Suppressor macrophage (primary cell): Measurements from ENCODE around the gene COLEC12.

ENCODE experiments used
- DNase-seq, 4 experiments: peaks; one replicate each; pipeline ENCODE4 v3.0.0-alpha.2; 2020 to 2022

Gene COLEC12

DNA sequence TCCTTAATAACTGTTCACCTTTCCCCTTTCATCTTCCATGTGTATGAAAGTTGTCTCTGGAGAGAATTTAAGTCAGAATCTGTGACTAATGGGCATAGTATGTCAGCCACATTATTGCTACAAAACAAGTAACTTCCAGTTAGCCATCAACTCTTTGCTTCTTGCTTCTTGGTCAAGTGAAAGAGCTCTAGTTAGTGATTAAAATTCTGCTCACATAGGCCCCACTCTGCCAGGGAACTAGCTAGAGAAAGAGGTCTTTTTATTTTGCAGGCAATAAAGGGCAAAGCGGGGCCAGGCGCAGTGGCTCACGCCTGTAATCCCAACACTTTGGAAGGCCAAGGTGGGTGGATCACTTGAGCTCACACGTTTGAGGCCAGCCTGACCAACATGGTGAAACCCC is 64.6 kb downstream of the COLEC12 start:
- DNase-seq: no peak

DNA sequence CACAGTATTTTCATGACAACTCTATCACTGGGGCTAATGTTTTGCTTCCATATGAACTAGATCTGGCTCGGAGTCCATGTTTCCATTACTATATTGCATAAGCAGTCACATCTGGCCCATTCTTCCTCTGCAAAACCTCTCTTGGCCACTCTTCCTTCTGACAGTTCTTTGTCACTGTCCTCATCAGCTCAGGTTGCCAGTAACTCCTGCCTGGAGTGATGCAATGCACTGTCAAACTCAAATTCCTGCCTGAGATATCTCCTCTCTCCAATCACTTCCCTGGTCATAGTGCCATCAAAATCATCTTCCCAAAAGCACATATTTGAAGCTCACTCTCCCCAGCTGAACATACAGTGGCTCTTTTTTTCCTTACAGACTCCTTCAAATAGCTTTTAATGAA is 66.1 kb downstream of the COLEC12 start:
- DNase-seq: no peak

DNA sequence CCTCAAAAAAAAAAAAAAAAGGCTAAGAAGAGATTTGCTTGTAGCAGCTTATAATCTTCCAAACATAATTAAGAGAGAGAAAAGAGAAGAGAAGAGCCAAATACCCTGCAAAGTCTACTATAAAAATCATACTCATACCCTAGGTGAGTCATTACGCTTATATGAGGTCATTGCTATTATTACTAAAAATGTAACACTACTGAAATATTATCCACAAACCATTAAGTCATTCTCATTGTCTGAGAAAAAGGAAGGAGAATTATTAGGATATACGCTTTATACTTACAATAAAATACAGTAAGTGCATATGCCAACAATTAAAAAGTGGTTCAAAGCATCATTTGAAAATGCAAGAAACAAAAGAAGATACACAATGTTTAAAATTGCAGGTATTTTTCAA is 66.5 kb downstream of the COLEC12 start:
- DNase-seq: peak in 1 of 4 experiments; percentile 55

DNA sequence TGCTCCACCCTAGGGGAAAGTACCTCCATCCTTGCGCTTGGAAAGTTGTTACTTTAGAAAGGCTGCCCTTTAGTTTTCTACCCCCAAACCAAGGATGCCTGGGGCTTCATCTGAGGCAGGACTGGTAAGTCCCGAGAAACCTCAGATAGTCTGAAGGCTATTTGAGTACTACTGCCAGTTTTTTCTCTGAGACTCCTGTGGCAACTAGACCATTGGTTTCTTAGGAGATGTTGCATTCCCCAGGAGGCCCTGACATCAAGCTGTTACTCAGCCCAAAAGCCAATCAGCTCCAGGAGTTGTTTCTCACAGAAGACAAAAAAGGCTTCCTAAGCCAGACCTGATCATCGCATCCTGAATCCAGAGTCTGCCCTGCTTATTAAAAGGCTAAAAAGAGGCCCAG is 67.2 kb downstream of the COLEC12 start:
- no peak for DNase-seq

DNA sequence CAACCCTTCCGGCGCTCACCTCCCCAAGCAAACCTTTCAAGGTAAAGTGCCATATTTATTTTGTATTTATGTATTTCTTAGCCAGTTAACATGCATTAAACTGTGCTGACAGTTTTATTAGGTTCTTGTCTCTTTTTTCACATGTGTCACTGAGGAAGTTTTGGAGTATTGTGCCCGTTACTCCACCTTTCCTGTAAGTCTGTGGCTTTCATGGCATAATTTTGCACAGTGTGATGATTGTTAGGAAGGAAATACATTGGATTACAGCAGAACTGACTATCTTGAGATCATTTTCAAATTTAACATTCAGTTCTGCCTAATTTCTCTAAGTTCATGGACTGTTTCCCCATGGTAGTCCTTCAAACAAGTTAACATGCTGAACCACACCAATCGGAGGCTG is 67.7 kb downstream of the COLEC12 start:
- peak in 2 of 4 experiments; percentile 36 for DNase-seq

DNA sequence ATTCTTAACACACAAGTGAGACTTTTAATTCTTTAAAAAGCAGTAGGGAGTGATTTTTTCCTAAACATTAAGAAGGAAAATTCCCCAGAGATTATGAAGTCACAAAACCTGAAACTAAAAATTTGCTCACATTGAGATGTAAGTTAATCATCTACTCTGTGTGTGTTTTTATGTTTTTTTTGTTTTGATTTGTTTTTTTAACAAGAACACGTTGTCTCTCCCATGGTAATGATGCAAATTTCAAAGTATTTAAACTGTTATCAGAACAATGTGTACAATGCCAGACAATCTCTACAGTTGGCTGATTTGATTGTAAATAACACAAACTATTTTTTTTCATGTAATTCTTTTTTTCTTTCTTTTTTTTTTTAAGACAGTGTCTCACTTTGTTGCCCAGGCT is 71.5 kb downstream of the COLEC12 start:
- DNase-seq: no peak

DNA sequence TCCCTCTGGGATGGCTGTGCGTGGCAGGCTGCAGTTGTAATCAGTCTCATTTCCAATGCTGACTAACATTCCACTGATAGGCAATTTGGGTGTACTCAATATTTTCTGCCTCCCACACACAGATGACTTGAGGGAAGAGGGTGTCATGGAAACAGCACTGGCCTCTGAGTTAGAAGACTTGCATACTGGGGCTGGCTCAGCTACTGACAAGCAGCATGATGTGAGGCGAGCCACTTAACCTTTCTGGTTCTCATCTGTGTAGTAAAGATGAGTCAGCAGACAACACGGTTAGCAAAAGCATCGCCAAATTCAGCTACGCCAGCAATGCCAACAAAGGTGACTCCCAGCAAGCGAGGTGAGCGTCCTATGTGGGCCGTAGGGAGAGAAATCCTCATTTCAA is 73.5 kb downstream of the COLEC12 start:
- peak in 2 of 4 experiments; percentile 17 to 48 for DNase-seq

DNA sequence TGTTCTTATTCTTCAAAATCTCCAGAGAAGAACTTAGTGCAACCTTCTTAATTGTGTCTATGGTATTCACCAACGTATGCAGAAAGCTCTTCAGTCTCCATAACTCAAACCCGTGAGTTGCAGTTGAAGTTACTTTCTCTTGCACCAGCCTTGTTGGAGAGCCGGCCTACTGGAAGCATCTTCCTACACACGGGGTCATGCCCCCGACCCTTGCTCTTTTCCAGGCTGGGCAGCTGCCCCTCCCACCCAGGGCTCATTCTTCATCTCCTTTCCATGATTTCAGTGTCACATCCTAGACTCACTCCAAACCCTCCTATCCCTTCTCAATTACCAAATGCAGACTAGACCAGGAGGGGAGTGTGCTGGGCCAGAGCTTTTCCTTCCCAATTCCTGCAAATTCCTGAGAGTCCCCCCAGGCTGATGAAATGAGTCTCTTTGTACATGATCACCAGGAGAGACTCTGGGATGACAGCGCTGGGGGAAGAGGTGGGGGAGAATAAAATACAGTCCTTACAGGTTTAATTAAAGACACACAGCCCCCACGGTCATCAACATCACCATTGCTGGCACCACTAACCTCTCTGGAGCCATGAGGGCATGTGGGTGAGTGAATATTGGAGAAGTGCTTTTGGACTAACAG is 75.3 kb downstream of the COLEC12 start:
- DNase-seq: no peak

DNA sequence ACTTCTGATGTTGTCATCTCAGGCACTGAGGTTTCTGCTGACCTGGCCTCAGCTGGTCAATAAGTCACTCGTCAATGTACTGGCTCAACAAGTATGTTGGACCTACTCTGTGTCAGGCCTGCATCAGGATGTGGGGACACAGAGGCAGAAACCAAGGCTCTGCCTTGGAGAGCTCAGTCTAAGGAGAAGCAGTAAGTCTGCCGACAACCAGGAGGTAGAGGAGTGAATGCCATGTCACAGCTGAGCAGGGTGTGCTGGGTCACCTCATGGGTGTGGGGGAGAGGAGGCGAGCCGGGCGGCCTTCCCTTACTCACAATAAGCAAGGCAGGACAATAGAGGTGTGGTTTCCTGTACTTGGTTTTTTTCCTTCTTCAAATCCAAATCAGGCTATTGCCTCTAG is 75.8 kb downstream of the COLEC12 start:
- no peak for DNase-seq

DNA sequence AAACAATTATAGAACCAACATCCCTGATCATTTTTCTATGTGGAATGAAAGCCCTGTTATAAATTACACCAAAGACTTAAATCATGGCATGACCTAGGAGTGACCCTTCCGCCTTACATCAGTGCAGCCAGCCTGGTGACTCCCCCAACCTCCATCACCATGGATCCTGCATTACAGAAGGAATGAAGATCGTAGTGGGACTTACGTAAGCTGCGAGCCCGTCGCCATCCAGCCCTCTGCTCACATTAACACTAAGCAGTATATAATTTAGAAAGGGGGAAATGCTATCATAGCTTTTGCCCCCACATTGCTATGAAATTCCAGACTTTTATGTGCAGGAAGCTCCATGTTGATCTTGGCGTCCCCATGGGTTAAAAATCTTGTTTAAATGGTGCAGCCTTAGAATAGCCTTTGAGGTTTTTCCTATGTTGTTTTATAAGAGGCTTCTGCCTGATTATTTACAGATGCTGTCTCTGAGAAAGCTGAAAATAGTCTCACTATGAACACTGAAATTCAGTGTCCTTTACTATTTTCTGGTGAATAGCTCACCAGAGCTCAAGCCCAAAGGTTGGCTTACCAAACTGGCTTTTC is 76.3 kb downstream of the COLEC12 start:
- no peak for DNase-seq

DNA sequence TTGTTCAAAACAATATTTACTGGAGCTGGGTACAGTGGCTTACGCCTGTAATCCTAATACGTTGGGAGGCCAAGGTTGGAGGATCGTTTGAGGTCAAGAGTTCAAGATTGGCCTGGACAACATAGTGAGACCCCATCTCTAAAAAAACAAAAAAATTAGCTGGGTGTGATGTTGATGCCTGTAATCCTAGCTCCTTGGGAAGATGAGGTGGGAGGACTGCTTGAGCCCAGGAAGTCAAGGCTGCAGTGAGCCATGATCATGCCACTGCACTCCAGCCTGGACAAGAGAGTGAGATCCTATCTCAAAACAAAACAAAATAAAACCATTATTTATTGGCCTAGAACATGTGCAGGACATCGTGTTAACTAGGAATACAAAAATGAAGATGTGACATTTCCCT is 77.5 kb downstream of the COLEC12 start:
- DNase-seq: no peak

DNA sequence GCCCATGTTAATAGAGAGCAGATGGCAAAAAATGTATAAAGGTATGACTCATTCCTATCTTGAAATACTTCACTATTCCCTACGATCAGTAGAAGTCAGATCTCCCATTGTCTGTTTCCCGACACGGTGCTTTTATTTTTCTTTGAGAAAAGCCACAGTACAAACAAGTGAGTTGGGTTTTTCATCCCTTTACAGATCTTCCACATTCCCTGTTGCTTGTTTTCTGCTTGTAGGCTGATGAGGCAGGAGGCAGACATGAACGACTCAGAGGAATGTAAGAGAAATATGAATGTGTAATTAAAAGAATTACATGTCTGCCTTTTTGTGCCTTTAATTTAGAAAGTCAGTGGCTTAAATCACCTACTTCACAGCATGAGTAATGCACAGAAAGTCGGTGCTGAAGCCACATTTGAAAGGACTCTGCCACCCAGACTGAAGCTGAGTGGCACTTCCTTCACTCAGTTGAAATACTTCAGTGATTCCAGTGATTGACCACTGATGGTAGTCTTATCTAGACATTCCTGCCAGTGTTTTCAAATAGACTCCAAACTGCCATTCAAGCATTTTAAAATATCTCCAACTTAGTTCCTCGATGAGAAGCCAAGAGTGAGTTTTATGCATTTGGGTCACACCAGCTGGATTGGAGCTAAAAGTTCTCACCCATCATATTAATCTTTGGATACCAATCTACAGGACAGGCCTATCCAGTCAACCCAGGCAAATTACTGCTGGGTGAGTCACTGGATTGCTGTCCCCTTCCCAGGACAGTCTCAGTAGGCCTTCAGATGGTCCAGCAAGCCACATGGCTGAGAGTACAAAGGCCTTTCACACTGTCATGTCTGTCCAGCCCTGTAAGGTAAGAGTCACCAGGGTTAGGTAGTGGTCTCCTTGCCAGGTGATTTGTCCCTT is 79.0 kb downstream of the COLEC12 start:
- DNase-seq: no peak

DNA sequence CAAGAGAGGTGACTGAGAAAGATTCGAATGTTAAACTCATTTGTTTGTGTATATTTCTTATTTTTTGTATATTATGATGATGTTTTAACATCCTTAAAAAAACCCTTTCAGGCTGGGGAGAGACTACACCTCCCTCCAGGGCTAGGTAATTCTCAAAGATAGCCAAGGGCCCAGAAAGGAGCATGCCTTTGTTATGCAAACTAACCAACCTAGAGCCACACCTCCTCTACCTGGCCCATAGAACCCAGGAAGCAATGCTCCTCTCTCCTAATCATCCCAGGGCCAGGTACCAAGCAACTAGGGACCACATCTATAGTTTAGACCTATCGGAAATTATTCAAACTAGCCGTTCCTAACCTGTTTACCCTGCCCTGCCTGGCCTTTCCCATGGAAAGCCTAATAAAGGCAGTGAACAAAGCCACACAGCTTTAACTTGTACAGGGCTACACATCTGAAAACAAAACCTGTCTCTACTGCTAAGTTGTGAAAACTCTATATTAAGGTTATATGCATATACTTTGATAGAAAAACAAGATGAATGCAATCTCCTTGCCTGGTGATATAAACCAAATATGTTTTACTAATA is 79.7 kb downstream of the COLEC12 start:
- no peak for DNase-seq

DNA sequence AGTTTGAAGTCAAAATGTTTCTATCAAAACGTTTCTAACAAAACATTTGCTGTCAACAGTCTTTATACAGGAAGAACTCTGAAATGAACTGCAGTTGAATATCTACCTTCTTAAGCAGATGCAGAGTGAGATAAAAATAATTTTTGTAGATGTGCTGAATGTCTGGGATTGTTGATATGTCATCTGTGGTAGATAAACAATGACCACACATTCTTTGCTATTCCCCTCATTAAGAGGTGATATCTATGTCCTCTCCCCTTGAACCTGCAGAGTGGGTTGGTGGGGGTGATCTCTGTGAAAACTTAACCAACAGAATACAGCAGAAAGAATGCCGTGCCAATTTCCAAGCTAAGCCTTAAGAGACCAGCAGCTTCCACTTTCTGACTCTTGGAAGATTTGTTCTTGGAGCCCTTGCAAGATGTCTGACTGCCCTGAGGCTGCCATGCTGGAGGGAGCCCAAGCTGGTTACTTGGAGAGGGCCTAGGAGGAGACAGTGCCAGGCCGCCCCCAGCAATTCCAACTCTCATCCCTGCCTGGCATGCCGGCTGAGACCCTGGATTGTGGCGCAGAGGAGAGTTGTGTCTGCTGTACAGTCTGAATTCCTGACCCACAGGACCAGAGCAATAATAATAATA is 80.8 kb downstream of the COLEC12 start:
- DNase-seq: no peak

DNA sequence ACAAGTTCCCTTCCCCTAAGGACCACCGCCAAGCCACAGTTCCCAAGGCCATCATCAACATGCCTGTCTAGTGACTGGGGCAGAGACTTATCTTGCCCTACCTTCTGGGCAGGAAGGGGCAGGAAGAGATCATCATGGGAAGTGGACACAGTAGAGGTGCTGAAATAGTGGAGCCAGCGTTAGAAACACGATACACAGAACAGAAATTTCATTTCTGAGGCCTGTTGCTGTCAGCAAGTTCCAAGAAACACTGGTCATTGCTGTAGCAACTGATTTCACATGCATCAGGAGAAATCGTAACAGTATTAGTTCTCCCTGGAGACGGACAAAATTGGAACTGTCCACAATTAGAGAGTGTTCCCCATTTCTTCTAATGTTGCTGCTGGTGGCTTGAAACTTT is 83.0 kb downstream of the COLEC12 start:
- peak; percentile 31 to 76 (median 52) for DNase-seq

DNA sequence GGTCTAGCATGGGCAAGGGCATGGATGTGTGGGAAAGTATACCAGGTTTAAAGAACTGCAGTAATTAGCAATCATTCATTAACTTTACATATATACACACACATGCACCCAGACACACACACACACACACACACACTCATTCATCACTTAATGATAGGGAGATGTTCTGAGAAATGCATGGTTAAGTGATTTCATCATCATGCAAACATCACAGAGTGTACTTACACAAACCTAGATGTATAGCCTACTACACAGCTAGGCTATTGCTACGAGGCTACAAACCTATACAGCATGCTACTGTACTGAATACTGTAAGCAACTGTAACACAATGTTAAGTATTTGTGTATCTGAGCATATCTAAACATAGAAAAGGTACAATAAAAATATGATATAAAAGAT is 83.6 kb downstream of the COLEC12 start:
- DNase-seq: no peak

DNA sequence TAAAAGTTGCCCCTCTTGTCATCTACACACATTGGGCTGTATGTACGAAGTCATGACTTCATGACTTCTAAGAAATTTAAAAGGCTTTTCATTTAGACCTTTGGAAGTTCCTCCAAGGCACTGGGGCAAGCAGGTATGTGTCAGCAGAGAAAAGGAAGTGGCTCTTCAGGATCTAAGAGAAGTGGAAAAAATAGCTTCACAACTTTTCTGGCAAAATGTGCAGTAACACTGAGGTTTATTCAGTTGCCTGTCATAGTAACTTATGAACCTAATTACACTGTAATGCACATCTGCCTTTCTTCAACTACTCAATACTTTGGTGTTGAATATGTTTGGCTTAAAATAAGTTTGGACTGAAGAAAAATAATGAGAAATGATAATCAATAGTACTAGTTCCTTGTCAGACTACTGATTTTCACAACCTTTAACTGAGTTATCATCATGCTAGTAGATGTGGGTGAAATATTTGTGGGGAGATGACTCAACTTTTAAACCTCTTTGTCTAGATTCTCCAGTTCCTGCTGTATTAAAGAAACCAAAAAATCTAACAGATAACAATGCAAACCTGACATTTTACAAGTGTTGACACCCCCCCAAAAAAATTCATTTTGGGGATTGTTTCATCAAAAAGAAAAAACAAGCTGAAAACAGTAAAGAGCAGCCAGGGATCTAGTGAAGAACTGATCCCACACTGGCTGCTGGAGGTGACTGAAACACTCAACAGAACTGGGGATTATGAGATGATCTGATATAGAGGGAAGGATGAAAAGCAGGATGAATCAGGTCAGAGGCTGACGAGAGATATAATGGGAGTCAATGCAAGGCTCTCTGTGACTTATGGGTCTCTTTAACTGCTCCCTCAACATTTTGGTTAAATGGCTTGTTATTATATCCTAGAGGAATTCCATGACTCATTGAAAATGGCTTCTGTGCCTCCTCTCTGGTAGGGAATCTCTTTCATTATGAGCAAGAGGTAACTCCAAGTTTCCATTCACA is 84.6 kb downstream of the COLEC12 start:
- DNase-seq: peak in 3 of 4 experiments; percentile 26 to 58 (median 46)

DNA sequence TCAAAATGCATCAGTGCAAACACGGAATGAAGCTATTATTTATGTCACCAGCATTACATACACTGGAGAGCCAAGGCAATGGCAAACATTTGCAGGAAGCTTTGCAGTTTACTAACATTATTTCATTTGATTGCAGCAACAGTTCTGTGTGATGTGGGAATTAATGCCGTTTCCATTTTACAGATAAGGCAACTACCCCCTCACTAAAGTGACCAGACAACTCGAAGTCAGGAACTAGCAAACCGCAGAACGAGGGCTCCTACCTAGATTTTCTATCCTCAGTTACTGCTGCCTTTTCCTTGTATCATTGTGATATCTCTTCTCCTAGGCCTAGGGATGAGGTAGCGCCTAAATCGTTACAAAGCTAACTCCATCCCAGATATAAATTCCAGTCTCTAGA is 85.5 kb downstream of the COLEC12 start:
- DNase-seq: no peak

DNA sequence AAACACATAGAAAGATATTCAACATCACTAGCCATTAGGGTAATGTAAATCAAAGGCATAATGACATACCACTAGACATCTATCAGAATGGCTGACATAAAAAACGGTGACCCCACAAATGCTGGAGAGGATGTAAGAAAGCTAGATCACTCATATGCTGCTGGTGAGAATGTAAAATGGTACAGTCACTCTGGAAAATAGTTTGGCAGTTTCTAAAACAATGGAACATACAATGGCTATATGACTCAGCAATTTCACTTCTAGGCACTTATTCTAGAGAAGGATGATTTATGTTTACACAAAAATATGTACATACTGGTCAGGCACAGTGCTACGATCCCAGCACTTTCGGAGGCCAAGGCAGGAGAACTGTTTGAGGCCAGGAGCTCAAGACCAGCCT is 87.3 kb downstream of the COLEC12 start:
- DNase-seq: no peak

DNA sequence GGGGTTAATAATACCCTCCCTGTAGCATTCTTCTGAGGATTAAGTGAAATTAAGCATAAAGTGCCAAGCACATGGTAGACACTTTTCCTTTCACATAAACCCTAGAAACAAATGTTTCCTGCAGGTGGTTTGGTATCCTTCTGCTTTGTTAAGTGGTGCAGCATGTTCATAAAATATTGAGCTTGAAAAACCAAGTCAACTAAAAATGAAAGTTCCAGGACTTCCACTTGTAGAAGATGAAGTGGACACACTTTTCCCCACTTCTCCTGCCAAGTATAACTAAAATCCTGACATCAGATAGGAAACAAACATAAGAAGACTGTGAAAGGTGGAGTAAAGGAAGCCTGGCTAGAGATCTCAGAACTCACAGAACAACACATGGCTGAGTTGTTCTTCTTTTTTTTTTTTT is 90.5 kb downstream of the COLEC12 start:
- DNase-seq: no peak

DNA sequence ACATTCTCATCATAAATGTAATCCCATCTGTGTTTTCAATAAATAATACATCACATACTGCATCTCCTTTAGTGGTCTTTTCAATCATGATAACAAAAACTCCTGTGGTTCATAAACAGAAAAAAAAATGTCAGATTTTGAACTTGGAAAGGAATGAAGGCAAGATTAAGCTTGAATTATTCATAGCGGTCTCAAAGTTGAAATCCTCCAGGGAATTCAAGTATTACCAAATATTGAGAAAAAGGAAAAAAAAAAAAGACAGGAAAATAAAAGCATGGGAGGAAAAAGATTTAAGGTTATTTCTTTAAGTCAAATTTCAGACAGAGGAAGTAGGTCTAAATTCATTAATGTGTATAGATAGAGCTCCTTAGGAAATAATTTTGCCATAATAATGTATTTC is 92.1 kb downstream of the COLEC12 start:
- no peak for DNase-seq
